GM23248 (cell line): ENCODE results near the gene CELA2B. TPM values are rescaled to one million over a fixed set of nuclear protein-coding genes. Genes with fewer than 3 reads are reported as not detected.
"Not testable (repeated sequence)": the region's sequence is repeated elsewhere in the genome, so short reads cannot be mapped to it uniquely, and the experiment has no call there.

Experiments
- DNase-seq: peaks from one replicate; pipeline ENCODE4 v3.0.0-alpha.2; 2015
- H2AFZ ChIP-seq: fragments of 200-600 bp; sonication (generic); 2 replicates; pipeline ENCODE4 v1.6.1; 2016; ENCODE audit warnings: antibody characterized with exemption
- H3F3A ChIP-seq: fragments of 200-600 bp; sonication (generic); 2 replicates; pipeline ENCODE4 v1.6.1; 2016; ENCODE audit warnings: mild to moderate bottlenecking, antibody characterized with exemption, mixed run types; ENCODE audit not compliant: insufficient read depth
- H3K27ac ChIP-seq: fragments of 200-600 bp; sonication (generic); 2 replicates; pipeline ENCODE4 v1.5.1; 2016; ENCODE audit warnings: mild to moderate bottlenecking
- H3K27me3 ChIP-seq: fragments of 200-600 bp; sonication (generic); replicated peaks from 2 replicates; pipeline ENCODE4 v1.6.1; 2016; ENCODE audit warnings: mild to moderate bottlenecking; ENCODE audit not compliant: insufficient read depth
- H3K36me3 ChIP-seq: fragments of 200-600 bp; sonication (generic); 2 replicates; pipeline ENCODE4 v1.6.1; 2016; ENCODE audit warnings: low read depth, mild to moderate bottlenecking
- H3K4me1 ChIP-seq: fragments of 200-600 bp; sonication (generic); 2 replicates; pipeline ENCODE4 v1.6.1; 2016; ENCODE audit warnings: mild to moderate bottlenecking; ENCODE audit not compliant: insufficient read depth
- H3K4me2 ChIP-seq: fragments of 200-600 bp; sonication (generic); one replicate; pipeline ENCODE4 v1.6.1; 2016; ENCODE audit warnings: mild to moderate bottlenecking; ENCODE audit not compliant: unreplicated experiment
- H3K4me3 ChIP-seq: fragments of 200-600 bp; sonication (generic); 2 replicates; pipeline ENCODE4 v1.5.1; 2016; ENCODE audit warnings: mild to moderate bottlenecking
- H3K79me2 ChIP-seq: fragments of 200-600 bp; sonication (generic); 2 replicates; pipeline ENCODE4 v1.6.1; 2016; ENCODE audit warnings: mild to moderate bottlenecking; ENCODE audit not compliant: insufficient read depth
- H3K9ac ChIP-seq: fragments of 200-600 bp; sonication (generic); 2 replicates; pipeline ENCODE4 v1.6.1; 2016; ENCODE audit warnings: mild to moderate bottlenecking
- H3K9me2 ChIP-seq: fragments of 200-600 bp; sonication (generic); 2 replicates; pipeline ENCODE4 v1.6.1; 2016; ENCODE audit warnings: mixed run types, mild to moderate bottlenecking, moderate library complexity; ENCODE audit not compliant: insufficient read depth
- H3K9me3 ChIP-seq: fragments of 200-600 bp; sonication (generic); one replicate; pipeline ENCODE4 v1.6.1; 2017; ENCODE audit warnings: low read depth
- H4K20me1 ChIP-seq: fragments of 200-600 bp; sonication (generic); 2 replicates; pipeline ENCODE4 v1.6.0; 2016; ENCODE audit not compliant: insufficient read depth
- EZH2 ChIP-seq: fragments of 200-600 bp; sonication (generic); IDR thresholded peaks from 2 replicates; pipeline ENCODE4 v1.6.1; 2018; ENCODE audit warnings: antibody characterized with exemption, mild to moderate bottlenecking; ENCODE audit not compliant: insufficient read depth, poor library complexity, severe bottlenecking
- EZH2phosphoT487 ChIP-seq: fragments of 200-600 bp; sonication (generic); IDR thresholded peaks from 2 replicates; pipeline ENCODE4 v1.6.1; 2018; ENCODE audit warnings: antibody characterized with exemption, moderate library complexity, mild to moderate bottlenecking, low read depth; ENCODE audit not compliant: insufficient read depth
- WGBS, 2 experiments: methylation state at CpG; one replicate each; pipeline ENCODE4 v1.1.6; 2015 to 2017; ENCODE audit warnings: low lambda C conversion rate in 2 of 2, low coverage in 1 of 2; ENCODE audit errors: missing lambda C conversion rate in 2 of 2; 5-methylcytosine and 5-hydroxymethylcytosine counted together
- in situ Hi-C: fragments of 300-500 bp; cut with MboI; formaldehyde crosslinking; loops from 2 replicates; pipeline ENCODE4 v1.15.0; 2020
- polyA plus RNA-seq: library from polyadenylated mRNA; unstranded; fragments of >200 nt; fragmentation: Nextera tagmentation; extraction: Ambion mirVana; gene quantifications from 2 replicates; pipeline ENCODE4 v1.2.1, GENCODE V29; 2016
- total RNA-seq: library from RNA; depleted of rRNA; stranded (reverse); fragments of >200 nt; shearing (Covaris generic); gene quantifications from 2 replicates; pipeline ENCODE4 v1.2.3, GENCODE V29; 2014

Gene CELA2B
- total and polyA plus RNA-seq, 2 experiments from 2014 or later = not detected

DNA sequence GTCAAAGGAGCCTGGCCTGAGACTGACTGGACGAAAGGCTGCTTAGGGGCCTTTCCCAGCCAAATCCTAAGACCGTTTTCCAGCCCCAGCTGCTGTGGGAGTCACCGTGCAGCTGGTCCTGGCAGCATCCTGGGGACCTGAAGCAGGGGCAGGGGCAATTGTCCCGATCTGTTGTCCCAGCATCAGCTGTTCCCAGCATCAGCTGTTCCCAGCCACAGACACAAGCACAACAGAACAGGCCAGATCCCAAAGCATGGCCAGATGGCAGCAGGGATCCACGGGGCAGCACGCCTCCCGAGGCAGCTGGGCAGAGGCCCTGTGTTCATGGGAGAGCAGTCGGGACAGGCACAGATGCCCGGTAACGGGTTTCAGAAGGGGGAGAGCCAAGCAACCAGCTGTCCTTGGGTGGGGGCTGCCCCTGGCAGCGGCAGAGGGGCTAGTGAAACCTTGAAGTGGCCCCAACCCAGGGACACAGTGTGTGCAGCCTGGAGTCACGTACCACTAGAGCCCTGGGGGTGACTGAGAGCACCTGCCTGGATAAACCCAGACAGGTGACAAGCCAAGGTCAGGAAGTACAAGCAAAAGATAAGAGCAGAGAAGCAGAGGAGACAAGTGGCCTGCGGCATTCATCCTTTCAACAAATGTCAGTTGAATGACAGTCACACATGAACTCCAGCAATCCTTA, 13.3 kb downstream of the CELA2B start:
- WGBS, 2 experiments = 73 to 77% methylated on average over 13 of the region's 13 CpGs
- H3K36me3 ChIP-seq = no peaks in the 10 kb centered on the region
- H4K20me1 ChIP-seq = no peaks in the 10 kb centered on the region
- no peaks in the 10 kb centered on the region for H3F3A ChIP-seq
- H3K9ac ChIP-seq = no peak overlapping the region
- no peaks in the 10 kb centered on the region for H3K27me3 ChIP-seq
- in situ Hi-C loops = no loop called here
- no peak for DNase-seq
- H3K4me3 ChIP-seq = no peak overlapping the region
- H3K9me2 ChIP-seq = no peaks in the 10 kb centered on the region
- no peak overlapping the region for H3K27ac ChIP-seq
- no peaks in the 10 kb centered on the region for H3K9me3 ChIP-seq
- no peaks in the 10 kb centered on the region for H3K4me1 ChIP-seq
- no peak overlapping the region for H2AFZ ChIP-seq
- TF ChIP-seq EZH2phosphoT487 (no peak), EZH2 (no peak)
- no peak overlapping the region for H3K4me2 ChIP-seq
- H3K79me2 ChIP-seq = no peaks in the 10 kb centered on the region

DNA sequence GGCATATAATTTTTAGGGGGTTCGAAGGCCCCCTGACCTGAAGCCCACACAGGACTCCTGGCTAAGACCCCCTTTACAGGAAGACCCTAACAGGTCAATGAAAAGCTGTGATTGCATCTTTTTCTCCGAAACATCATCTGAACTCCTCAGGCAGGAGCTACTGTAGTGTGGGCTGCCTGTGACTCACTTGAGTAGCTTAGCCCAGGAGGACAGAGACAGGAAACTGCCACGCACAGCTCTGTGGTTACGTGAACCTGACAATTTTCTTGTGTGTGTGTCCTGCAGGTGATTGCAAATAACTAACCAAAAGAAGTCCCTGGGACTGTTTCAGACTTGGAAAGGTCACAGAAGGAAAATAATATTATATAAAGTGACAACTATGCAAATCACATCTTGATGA, 15.1 kb downstream of the CELA2B start:
- H2AFZ ChIP-seq, H3K27me3 ChIP-seq, H3K4me3 ChIP-seq, H3K4me2 ChIP-seq, H3K9ac ChIP-seq, H3K79me2 ChIP-seq, H3F3A ChIP-seq, in situ Hi-C loops, H3K36me3 ChIP-seq, H3K27ac ChIP-seq, H3K9me3 ChIP-seq, H3K9me2 ChIP-seq, H4K20me1 ChIP-seq, H3K4me1 ChIP-seq: not testable (repeated sequence)
- 71 to 81% methylated on average over 4 of the region's 4 CpGs for WGBS, 2 experiments
- DNase-seq = peak; percentile 34

DNA sequence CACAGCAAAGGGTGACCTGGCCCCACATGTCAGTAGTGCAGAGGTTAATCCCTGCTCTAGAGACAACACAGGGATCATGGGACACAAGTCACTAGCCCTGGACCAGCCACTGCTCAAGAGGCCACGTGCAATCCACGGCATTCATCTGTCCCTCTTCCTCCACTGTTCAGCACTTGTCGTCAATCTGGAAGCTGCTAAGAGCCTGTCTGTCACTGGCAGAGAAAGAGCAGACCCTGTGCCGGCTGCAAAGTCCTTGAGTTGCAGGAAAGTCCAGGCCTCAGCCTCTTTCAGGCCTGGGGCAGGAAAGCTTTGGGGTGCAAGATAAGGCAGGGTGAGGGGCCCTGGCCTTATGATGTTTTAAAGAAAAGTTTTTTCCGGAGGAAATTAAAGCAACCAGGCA, 16.7 kb downstream of the CELA2B start:
- Histone ChIP-seq H3K9me2 (no peaks in the 10 kb centered on the region), H3K27ac (no peak overlapping the region), H3K9me3 (no peaks in the 10 kb centered on the region), H3K4me2 (no peak overlapping the region), H3K9ac (no peak overlapping the region), H3F3A (no peaks in the 10 kb centered on the region), H3K4me3 (no peak overlapping the region), H3K79me2 (no peaks in the 10 kb centered on the region), H4K20me1 (no peaks in the 10 kb centered on the region), H3K27me3 (no peaks in the 10 kb centered on the region), H3K36me3 (no peaks in the 10 kb centered on the region), H3K4me1 (no peaks in the 10 kb centered on the region), H2AFZ (no peak overlapping the region)
- 67 to 73% methylated on average over 5 of the region's 5 CpGs for WGBS, 2 experiments
- no peak for TF ChIP-seq EZH2phosphoT487
- TF ChIP-seq EZH2 = no peak
- no peak for DNase-seq
- in situ Hi-C loops = no loop called here

GRCh38 chr1:15493869-15494390, 18.0 kb downstream of the CELA2B start:
- TF ChIP-seq EZH2phosphoT487 (no peak), EZH2 (no peak)
- Histone ChIP-seq H3K36me3 (no peaks in the 10 kb centered on the region), H2AFZ (no peak overlapping the region), H3K27ac (no peak overlapping the region), H3F3A (no peaks in the 10 kb centered on the region), H3K4me2 (no peak overlapping the region), H3K27me3 (no peaks in the 10 kb centered on the region), H3K79me2 (no peaks in the 10 kb centered on the region), H3K9me3 (no peaks in the 10 kb centered on the region), H3K4me1 (no peaks in the 10 kb centered on the region), H3K4me3 (no peak overlapping the region), H3K9me2 (no peaks in the 10 kb centered on the region), H4K20me1 (no peaks in the 10 kb centered on the region), H3K9ac (no peak overlapping the region)
- in situ Hi-C loops = no loop called here
- 87 to 92% methylated on average over 9 of the region's 9 CpGs for WGBS, 2 experiments
- DNase-seq = no peak
